IMR-90 (cell line): ENCODE measurements around the gene ACSS1. TPM values are rescaled to one million over a fixed set of nuclear protein-coding genes. Genes with fewer than 3 reads are reported as not detected.

ENCODE experiments used
- ATAC-seq: fragments of 200-7000 bp; cut with Tn5 transposase; 2 replicates; pipeline ENCODE4 v1.9.1; 2020; ENCODE audit warnings: low read depth, mild to moderate bottlenecking, moderate library complexity
- BruUV-seq: library from RNA; stranded (reverse); fragments of 400-500 nt; replicated peaks from 2 replicates; lab custom pipeline; 2021; lab: Mats Ljungman, UMichigan
- CTCF ChIA-PET: fragments of 300-600 bp; formaldehyde crosslinking; extraction: SDS; loops from one replicate; lab custom pipeline; 2021; ENCODE audit warnings: antibody characterized with exemption; lab: Yijun Ruan, JAX
- POLR2A ChIA-PET: fragments of 300-600 bp; sonication (Branson Sonifier 250); formaldehyde crosslinking; loops from one replicate; lab custom pipeline; 2022; ENCODE audit warnings: antibody characterized with exemption; ENCODE audit not compliant: unreplicated experiment; lab: Charles Lee
- DNase-seq: peaks from one replicate; pipeline ENCODE4 v3.0.0; 2013
- H2AFZ ChIP-seq: replicated peaks from 2 replicates; pipeline ENCODE3; 2013; ENCODE audit warnings: low read length, mild to moderate bottlenecking; ENCODE audit not compliant: poor library complexity
- H2AK5ac ChIP-seq: 2 replicates; pipeline ENCODE4 v1.6.1; 2013; ENCODE audit warnings: low read depth, low read length, inconsistent platforms
- H2AK9ac ChIP-seq: replicated peaks from 2 replicates; pipeline ENCODE3; 2013; ENCODE audit warnings: mild to moderate bottlenecking, low read depth, low read length, moderate library complexity; ENCODE audit not compliant: poor library complexity
- H2BK120ac ChIP-seq: 2 replicates; pipeline ENCODE4 v1.6.1; 2013; ENCODE audit warnings: low read depth, low read length, inconsistent platforms
- H2BK15ac ChIP-seq: 3 replicates; pipeline ENCODE4 v1.6.1; 2013; ENCODE audit warnings: low read depth, low read length, inconsistent platforms
- H2BK20ac ChIP-seq: 2 replicates; pipeline ENCODE4 v1.6.1; 2013; ENCODE audit warnings: low read depth, mild to moderate bottlenecking, inconsistent platforms, low read length, moderate library complexity
- H2BK5ac ChIP-seq: 2 replicates; pipeline ENCODE4 v1.6.1; 2013; ENCODE audit warnings: mild to moderate bottlenecking, low read depth, low read length, inconsistent platforms; ENCODE audit not compliant: poor library complexity, severe bottlenecking
- H3K14ac ChIP-seq: replicated peaks from 2 replicates; pipeline ENCODE4 v1.6.1; 2013; ENCODE audit warnings: low read depth, low read length, inconsistent platforms
- H3K18ac ChIP-seq: 2 replicates; pipeline ENCODE4 v1.6.1; 2013; ENCODE audit warnings: low read depth, low read length, control low read depth
- H3K23ac ChIP-seq: 2 replicates; pipeline ENCODE4 v1.6.1; 2013; ENCODE audit warnings: low read depth, low read length, inconsistent platforms
- H3K27ac ChIP-seq: 2 replicates; pipeline ENCODE4 v1.5.1; 2013; ENCODE audit warnings: mild to moderate bottlenecking, control low read depth, low read length; ENCODE audit not compliant: insufficient read depth
- H3K27me3 ChIP-seq: 2 replicates; pipeline ENCODE4 v1.6.1; 2013; ENCODE audit warnings: low read length; ENCODE audit not compliant: control insufficient read depth, insufficient read depth
- H3K36me3 ChIP-seq: 2 replicates; pipeline ENCODE4 v1.6.1; 2013; ENCODE audit warnings: low read length, mixed read lengths; ENCODE audit not compliant: control insufficient read depth, insufficient read depth
- H3K4ac ChIP-seq: 2 replicates; pipeline ENCODE4 v1.6.1; 2013; ENCODE audit warnings: low read depth, low read length, inconsistent platforms
- H3K4me1 ChIP-seq: 2 replicates; pipeline ENCODE4 v1.6.1; 2013; ENCODE audit warnings: low read length, mixed read lengths; ENCODE audit not compliant: control insufficient read depth, insufficient read depth
- H3K4me2 ChIP-seq: 2 replicates; pipeline ENCODE4 v1.6.1; 2013; ENCODE audit warnings: low read depth, mild to moderate bottlenecking, control low read depth, low read length, moderate library complexity
- H3K4me3 ChIP-seq: 2 replicates; pipeline ENCODE4 v1.5.1; 2013; ENCODE audit warnings: low read depth, mild to moderate bottlenecking, control low read depth, low read length, moderate library complexity; ENCODE audit not compliant: insufficient read depth
- H3K56ac ChIP-seq: 2 replicates; pipeline ENCODE4 v1.6.1; 2013; ENCODE audit warnings: low read length, inconsistent platforms; ENCODE audit not compliant: insufficient read depth; ENCODE audit errors: extremely low read depth
- H3K79me1 ChIP-seq, 2 experiments: 2 replicates each; pipeline ENCODE4 v1.6.1; 2013; ENCODE audit warnings: low read length in 2 of 2, inconsistent platforms in 1 of 2, low read depth in 1 of 2
- H3K9ac ChIP-seq: 2 replicates; pipeline ENCODE4 v1.6.1; 2013; ENCODE audit warnings: low read depth, low read length, control low read depth
- H3K9me1 ChIP-seq: 2 replicates; pipeline ENCODE4 v1.6.1; 2013; ENCODE audit warnings: low read length, inconsistent platforms; ENCODE audit not compliant: insufficient read depth
- H3K9me3 ChIP-seq: 2 replicates; pipeline ENCODE4 v1.6.1; 2013; ENCODE audit warnings: low read length; ENCODE audit not compliant: control insufficient read depth, insufficient read depth
- H4K20me1 ChIP-seq: 2 replicates; pipeline ENCODE4 v1.6.1; 2013; ENCODE audit warnings: low read length, inconsistent platforms; ENCODE audit not compliant: insufficient read depth
- H4K5ac ChIP-seq: 2 replicates; pipeline ENCODE4 v1.6.1; 2013; ENCODE audit warnings: mild to moderate bottlenecking, low read depth, low read length, control low read depth
- H4K8ac ChIP-seq, 2 experiments: 2 replicates each; pipeline ENCODE4 v1.6.1; 2013; ENCODE audit warnings: low read depth in 2 of 2, low read length in 2 of 2, control low read depth in 1 of 2, inconsistent platforms in 1 of 2
- H4K91ac ChIP-seq: 2 replicates; pipeline ENCODE4 v1.6.1; 2013; ENCODE audit warnings: low read depth, low read length, inconsistent platforms; ENCODE audit not compliant: insufficient read depth
- BHLHE40 ChIP-seq: fragments of 150-350 bp; IDR thresholded peaks from 2 replicates; pipeline ENCODE4 v1.6.1; 2016; ENCODE audit warnings: mild to moderate bottlenecking, low read depth, low read length
- CEBPB ChIP-seq: IDR thresholded peaks from 2 replicates; pipeline ENCODE4 v1.6.1; 2012; ENCODE audit warnings: low read depth, low read length, improper control_type of control experiment
- CHD1 ChIP-seq: IDR thresholded peaks from 2 replicates; pipeline ENCODE4 v1.6.1; 2012; ENCODE audit warnings: low read depth, low read length, improper control_type of control experiment
- ELK1 ChIP-seq: fragments of 150-350 bp; IDR thresholded peaks from 2 replicates; pipeline ENCODE4 v1.6.1; 2016; ENCODE audit warnings: low read depth, mild to moderate bottlenecking, low read length, moderate library complexity, borderline replicate concordance
- FOS ChIP-seq: fragments of 150-350 bp; IDR thresholded peaks from 2 replicates; pipeline ENCODE4 v1.6.1; 2016; ENCODE audit warnings: low read depth, low read length
- MAFK ChIP-seq: IDR thresholded peaks from 2 replicates; pipeline ENCODE4 v1.6.1; 2012; ENCODE audit warnings: low read depth, low read length, improper control_type of control experiment
- MAZ ChIP-seq: IDR thresholded peaks from 2 replicates; pipeline ENCODE4 v1.6.1; 2012; ENCODE audit warnings: low read depth, mild to moderate bottlenecking, low read length, improper control_type of control experiment, moderate library complexity, borderline replicate concordance
- MXI1 ChIP-seq: IDR thresholded peaks from 2 replicates; pipeline ENCODE4 v1.6.1; 2012; ENCODE audit warnings: low read depth, mild to moderate bottlenecking, low read length, moderate library complexity, borderline replicate concordance
- NFE2L2 ChIP-seq: fragments of 150-350 bp; IDR thresholded peaks from 2 replicates; pipeline ENCODE4 v1.6.1; 2016; ENCODE audit warnings: low read depth, mild to moderate bottlenecking, low read length
- POLR2A ChIP-seq: IDR thresholded peaks from 2 replicates; pipeline ENCODE4 v1.6.1; 2012; ENCODE audit warnings: mild to moderate bottlenecking, low read depth, low read length
- RAD21 ChIP-seq: IDR thresholded peaks from 2 replicates; pipeline ENCODE4 v1.6.1; 2012; ENCODE audit warnings: low read length, improper control_type of control experiment
- RFX5 ChIP-seq: IDR thresholded peaks from 2 replicates; pipeline ENCODE4 v1.8.0; 2012; ENCODE audit warnings: low read depth, mild to moderate bottlenecking, low read length, moderate library complexity
- SMC3 ChIP-seq: fragments of 150-350 bp; IDR thresholded peaks from 2 replicates; pipeline ENCODE4 v1.6.1; 2016; ENCODE audit warnings: low read depth, mild to moderate bottlenecking, antibody characterized with exemption, low read length, moderate library complexity
- USF2 ChIP-seq: fragments of 150-350 bp; IDR thresholded peaks from 2 replicates; pipeline ENCODE4 v1.6.1; 2017; ENCODE audit warnings: mild to moderate bottlenecking, antibody characterized with exemption, low read length, low read depth
- WGBS, 2 experiments: methylation state at CpG; one replicate each; pipeline versions ENCODE4 v1.1.5 to v1.1.7; 2013; ENCODE audit warnings: missing lambda C conversion rate in 2 of 2; ENCODE audit not compliant: insufficient read length in 1 of 2; ENCODE audit errors: extremely low coverage in 2 of 2; 5-methylcytosine and 5-hydroxymethylcytosine counted together
- dilution Hi-C: fragments of 300-500 bp; cut with HindIII; formaldehyde crosslinking; loops from one replicate; pipeline ENCODE4 v1.14.3; 2018; ENCODE audit warnings: low sequenced_read_pairs; ENCODE audit not compliant: unreplicated experiment
- in situ Hi-C: fragments of 300-500 bp; cut with MboI; formaldehyde crosslinking; loops from 3 replicates; pipeline ENCODE4 v1.14.3; 2019; ENCODE audit warnings: low sequenced_read_pairs, inconsistent platforms, mixed read lengths
- intact Hi-C: fragments of 100-400 bp; cut with micrococcal nuclease; formaldehyde crosslinking; loops from 2 replicates; pipeline ENCODE4 v1.10.0; 2022
- polyA plus RNA-seq, 3 experiments: library from polyadenylated mRNA; depleted of rRNA; stranded (reverse); fragments of >200 nt; gene quantifications; 2 replicates each; pipeline ENCODE4 v1.2.3, GENCODE V29; 2012; ENCODE audit warnings: low replicate concordance in 1 of 3
- total RNA-seq: library from RNA; depleted of rRNA; stranded (reverse); fragments of >200 nt; gene quantifications from 2 replicates; pipeline ENCODE4 v1.2.3, GENCODE V29; 2012
- TF ChIP-seq, protein P1 (sequence below): conservative IDR thresholded peaks from 2 replicates; pipeline ENCODE4 v1.5.1; 2012; ENCODE audit warnings: mild to moderate bottlenecking, low read depth, low read length, improper control_type of control experiment

ACSS1 gene
- total and polyA plus RNA-seq, 2 of the 4 experiments (the other 2 are of a cell fraction) = 0.72 to 1.2 TPM

GRCh38 chr20:25082498-25082873 lies 24.5 kb upstream of the ACSS1 start:
- no peaks in the 10 kb centered on the region for H3K9me1 ChIP-seq
- ChIA-PET CTCF (no interaction called here), POLR2A (no interaction called here)
- TF ChIP-seq SMC3 = no peak
- no peak for TF ChIP-seq NFE2L2
- TF ChIP-seq RAD21 = no peak
- no peak for TF ChIP-seq MXI1
- TF ChIP-seq, protein P1, sequence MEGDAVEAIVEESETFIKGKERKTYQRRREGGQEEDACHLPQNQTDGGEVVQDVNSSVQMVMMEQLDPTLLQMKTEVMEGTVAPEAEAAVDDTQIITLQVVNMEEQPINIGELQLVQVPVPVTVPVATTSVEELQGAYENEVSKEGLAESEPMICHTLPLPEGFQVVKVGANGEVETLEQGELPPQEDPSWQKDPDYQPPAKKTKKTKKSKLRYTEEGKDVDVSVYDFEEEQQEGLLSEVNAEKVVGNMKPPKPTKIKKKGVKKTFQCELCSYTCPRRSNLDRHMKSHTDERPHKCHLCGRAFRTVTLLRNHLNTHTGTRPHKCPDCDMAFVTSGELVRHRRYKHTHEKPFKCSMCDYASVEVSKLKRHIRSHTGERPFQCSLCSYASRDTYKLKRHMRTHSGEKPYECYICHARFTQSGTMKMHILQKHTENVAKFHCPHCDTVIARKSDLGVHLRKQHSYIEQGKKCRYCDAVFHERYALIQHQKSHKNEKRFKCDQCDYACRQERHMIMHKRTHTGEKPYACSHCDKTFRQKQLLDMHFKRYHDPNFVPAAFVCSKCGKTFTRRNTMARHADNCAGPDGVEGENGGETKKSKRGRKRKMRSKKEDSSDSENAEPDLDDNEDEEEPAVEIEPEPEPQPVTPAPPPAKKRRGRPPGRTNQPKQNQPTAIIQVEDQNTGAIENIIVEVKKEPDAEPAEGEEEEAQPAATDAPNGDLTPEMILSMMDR = no peak
- TF ChIP-seq POLR2A = no peak
- no peak for TF ChIP-seq MAFK
- no peak for TF ChIP-seq RFX5
- TF ChIP-seq FOS = no peak
- no peak for TF ChIP-seq USF2
- TF ChIP-seq MAZ = no peak
- no peak for TF ChIP-seq CHD1
- no peak for TF ChIP-seq BHLHE40
- TF ChIP-seq ELK1 = no peak
- no peak for TF ChIP-seq CEBPB
- no peaks in the 10 kb centered on the region for H3K36me3 ChIP-seq
- no peak overlapping the region for H2AFZ ChIP-seq
- no peaks in the 10 kb centered on the region; the same call in 1 of the 2 replicates for H3K4me1 ChIP-seq
- no peak overlapping the region for H3K23ac ChIP-seq
- H2BK120ac ChIP-seq = no peak overlapping the region
- H3K27ac ChIP-seq = no peak overlapping the region
- H4K8ac ChIP-seq = no peak overlapping the region
- H2BK15ac ChIP-seq = no peak overlapping the region
- dilution Hi-C loops (no loop called here), in situ Hi-C loops (no loop called here), intact Hi-C loops (loop anchor here (5.0 kb wide), 1 partner anchor 315 kb away; no protein-coding TSS in a partner anchor)
- no peak overlapping the region for H2AK5ac ChIP-seq
- no peak overlapping the region for H2AK9ac ChIP-seq
- H3K18ac ChIP-seq = no peak overlapping the region
- no peak overlapping the region for H3K56ac ChIP-seq
- no TSS peak for BruUV-seq
- H4K91ac ChIP-seq = no peak overlapping the region
- no peak overlapping the region for H3K9ac ChIP-seq
- H4K20me1 ChIP-seq = no peaks in the 10 kb centered on the region; the same call in 1 of the 2 replicates
- H3K4me2 ChIP-seq = no peak overlapping the region
- no CpG with 5 or more reads among the region's 9 CpGs for WGBS, 2 experiments
- H3K14ac ChIP-seq = no peak overlapping the region
- DNase-seq (no peak), ATAC-seq (no peak)
- no peaks in the 10 kb centered on the region for H3K9me3 ChIP-seq
- no peaks in the 10 kb centered on the region for H3K79me1 ChIP-seq
- H4K5ac ChIP-seq = no peak overlapping the region
- H3K27me3 ChIP-seq = peaks cover 83% of the 10 kb centered on the region
- H2BK5ac ChIP-seq = no peak overlapping the region
- no peak overlapping the region for H3K4me3 ChIP-seq
- no peak overlapping the region for H3K4ac ChIP-seq
- H2BK20ac ChIP-seq = no peak overlapping the region
